ENCODE results near the gene ST6GAL1.
"Not testable (repeated sequence)": the region's sequence is repeated elsewhere in the genome, so short reads cannot be mapped to it uniquely, and the experiment has no call there.

DNA sequence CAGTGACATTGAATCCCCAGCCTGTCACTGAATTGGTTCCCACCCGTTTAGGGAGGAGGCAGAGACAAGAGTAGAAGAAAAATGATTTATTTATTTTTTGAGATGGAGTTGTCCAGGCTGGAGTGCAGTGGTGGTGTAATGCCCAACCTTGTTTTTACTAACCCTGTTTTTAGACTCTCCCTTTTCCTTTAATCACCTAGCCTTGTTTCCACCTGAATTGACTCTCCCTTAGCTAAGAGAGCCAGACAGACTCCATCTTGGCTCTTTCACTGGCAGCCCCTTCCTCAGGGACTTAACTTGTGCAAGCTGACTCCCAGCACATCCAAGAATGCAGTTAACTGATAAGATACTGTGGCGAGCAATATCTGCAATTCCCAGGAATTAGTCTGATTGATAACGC lies 80.1 kb downstream of the ST6GAL1 start:
- TF ChIP-seq, protein P1, sequence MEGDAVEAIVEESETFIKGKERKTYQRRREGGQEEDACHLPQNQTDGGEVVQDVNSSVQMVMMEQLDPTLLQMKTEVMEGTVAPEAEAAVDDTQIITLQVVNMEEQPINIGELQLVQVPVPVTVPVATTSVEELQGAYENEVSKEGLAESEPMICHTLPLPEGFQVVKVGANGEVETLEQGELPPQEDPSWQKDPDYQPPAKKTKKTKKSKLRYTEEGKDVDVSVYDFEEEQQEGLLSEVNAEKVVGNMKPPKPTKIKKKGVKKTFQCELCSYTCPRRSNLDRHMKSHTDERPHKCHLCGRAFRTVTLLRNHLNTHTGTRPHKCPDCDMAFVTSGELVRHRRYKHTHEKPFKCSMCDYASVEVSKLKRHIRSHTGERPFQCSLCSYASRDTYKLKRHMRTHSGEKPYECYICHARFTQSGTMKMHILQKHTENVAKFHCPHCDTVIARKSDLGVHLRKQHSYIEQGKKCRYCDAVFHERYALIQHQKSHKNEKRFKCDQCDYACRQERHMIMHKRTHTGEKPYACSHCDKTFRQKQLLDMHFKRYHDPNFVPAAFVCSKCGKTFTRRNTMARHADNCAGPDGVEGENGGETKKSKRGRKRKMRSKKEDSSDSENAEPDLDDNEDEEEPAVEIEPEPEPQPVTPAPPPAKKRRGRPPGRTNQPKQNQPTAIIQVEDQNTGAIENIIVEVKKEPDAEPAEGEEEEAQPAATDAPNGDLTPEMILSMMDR (IDR thresholded peaks at IDR 0.05; ENCODE audit: borderline replicate concordance, extremely low read depth, low read length, poor library complexity, severe bottlenecking): not testable (repeated sequence)
- not testable (repeated sequence) for TF ChIP-seq EZH2 (IDR thresholded peaks at IDR 0.05; ENCODE audit: borderline replicate concordance, low read depth, low read length, severe bottlenecking)

All from DND-41 (cell line).